GM23338 (cell line): Measurements from ENCODE around the gene CEP95.
A peak's percentile ranks its signal among the peaks of the same experiment; 100 is the strongest.

Experiments
- CTCF ChIP-seq, 2 experiments: fragments of 200-600 bp in 1 of 2; sonication (generic) in 1 of 2; conservative IDR thresholded peaks; 2 replicates each; pipeline versions ENCODE4 v1.5.1 to v1.6.1; 2016 to 2017; ENCODE audit warnings: antibody characterized with exemption in 2 of 2, low read depth in 2 of 2, mild to moderate bottlenecking in 2 of 2, moderate library complexity in 1 of 2
- ETS1 ChIP-seq: IDR thresholded peaks from 2 replicates; pipeline ENCODE4 v1.6.1; 2016; ENCODE audit warnings: antibody characterized with exemption
- EZH2 ChIP-seq: fragments of 200-600 bp; sonication (generic); IDR thresholded peaks from one replicate; pipeline ENCODE4 v1.8.0; 2017; ENCODE audit warnings: antibody characterized with exemption, mild to moderate bottlenecking, low read depth; ENCODE audit not compliant: unreplicated experiment
- EZH2phosphoT487 ChIP-seq: fragments of 200-600 bp; sonication (generic); IDR thresholded peaks from one replicate; pipeline ENCODE4 v1.8.1; 2018; ENCODE audit warnings: antibody characterized with exemption; ENCODE audit not compliant: unreplicated experiment
- POLR2AphosphoS5 ChIP-seq: IDR thresholded peaks from 2 replicates; pipeline ENCODE4 v1.6.1; 2016; ENCODE audit warnings: antibody characterized with exemption, low read depth
- REST ChIP-seq: IDR thresholded peaks from one replicate; pipeline ENCODE4 v1.6.1; 2018; ENCODE audit warnings: antibody characterized with exemption; ENCODE audit not compliant: unreplicated experiment
- STAT1 ChIP-seq: IDR thresholded peaks from one replicate; pipeline ENCODE4 v1.6.1; 2016; ENCODE audit warnings: antibody characterized with exemption; ENCODE audit not compliant: unreplicated experiment
- ZNF114 ChIP-seq: fragments of 250-450 bp; sonication (Bioruptor Pico); IDR thresholded peaks from 2 replicates; pipeline ENCODE4 v1.5.0; 2020; ENCODE audit warnings: mild to moderate bottlenecking, moderate library complexity

- TF ChIP-seq CTCF (conservative IDR thresholded peaks at IDR 0.05; ENCODE audit: low read depth in 2 of 2), result no peak
- peak; percentile 92 for TF ChIP-seq POLR2AphosphoS5
- no peak for TF ChIP-seq EZH2phosphoT487
- TF ChIP-seq REST, result no peak
- no peak for TF ChIP-seq EZH2
- TF ChIP-seq STAT1, result no peak
- no peak for TF ChIP-seq ZNF114 (CRISPR knock-in tag)
- TF ChIP-seq ETS1, result no peak
Observed at GRCh38 chr17:64506201-64506575, 589 bp upstream of the CEP95 start, which contains the start of gene DDX5.
